ENCODE measurements around the gene CAPN9. TPM values are rescaled to one million over a fixed set of nuclear protein-coding genes. Genes with fewer than 3 reads are reported as not detected.

The CAPN9 gene
- total and polyA plus RNA-seq, 2 donors, result 0.19 to 0.46 TPM

- Histone ChIP-seq H3K36me3 (ENCODE audit: control insufficient read depth in 2 of 2, insufficient read depth in 2 of 2, low read length in 1 of 2) (no peaks in the 10 kb centered on the region), H3K4me1 (ENCODE audit: control insufficient read depth in 2 of 2, insufficient read depth in 2 of 2, low read length in 2 of 2) (no peaks in the 10 kb centered on the region), H3K27me3 (ENCODE audit: control insufficient read depth in 2 of 2, insufficient read depth in 1 of 2, low read length in 1 of 2) (no peaks in the 10 kb centered on the region), H3K27ac (ENCODE audit: low read depth in 1 of 2, low read length in 1 of 2) (no peak overlapping the region), H3K9me3 (ENCODE audit: control insufficient read depth in 2 of 2, insufficient read depth in 1 of 2, low read length in 1 of 2) (no peaks in the 10 kb centered on the region), H3K4me3 (ENCODE audit: low read length in 2 of 2) (no peak overlapping the region)
- no peak for DNase-seq (ENCODE audit: low read depth in 6 of 9, low spot score in 9 of 9)
- 97% methylated on average over 2 of the region's 2 CpGs for WGBS
Observed at GRCh38 chr1:230812568-230812967, 65.4 kb downstream of the CAPN9 start.

- Histone ChIP-seq H3K4me3 (ENCODE audit: low read length in 2 of 2) (no peak overlapping the region), H3K9me3 (ENCODE audit: control insufficient read depth in 2 of 2, insufficient read depth in 1 of 2, low read length in 1 of 2) (no peaks in the 10 kb centered on the region), H3K27ac (ENCODE audit: low read depth in 1 of 2, low read length in 1 of 2) (no peak overlapping the region), H3K36me3 (ENCODE audit: control insufficient read depth in 2 of 2, insufficient read depth in 2 of 2, low read length in 1 of 2) (no peaks in the 10 kb centered on the region), H3K4me1 (ENCODE audit: control insufficient read depth in 2 of 2, insufficient read depth in 2 of 2, low read length in 2 of 2) (no peaks in the 10 kb centered on the region), H3K27me3 (ENCODE audit: control insufficient read depth in 2 of 2, insufficient read depth in 1 of 2, low read length in 1 of 2) (no peaks in the 10 kb centered on the region)
- 82% methylated on average over 3 of the region's 3 CpGs for WGBS
- DNase-seq (ENCODE audit: low read depth in 6 of 9, low spot score in 9 of 9), result no peak
Observed at GRCh38 chr1:230814949-230815692, 67.9 kb downstream of the CAPN9 start.

GRCh38 chr1:230816018-230816417 is 68.8 kb downstream of the CAPN9 start:
- Histone ChIP-seq H3K4me1 (ENCODE audit: control insufficient read depth in 2 of 2, insufficient read depth in 2 of 2, low read length in 2 of 2) (no peaks in the 10 kb centered on the region), H3K27ac (ENCODE audit: low read depth in 1 of 2, low read length in 1 of 2) (no peak overlapping the region), H3K36me3 (ENCODE audit: control insufficient read depth in 2 of 2, insufficient read depth in 2 of 2, low read length in 1 of 2) (no peaks in the 10 kb centered on the region), H3K4me3 (ENCODE audit: low read length in 2 of 2) (no peak overlapping the region), H3K9me3 (ENCODE audit: control insufficient read depth in 2 of 2, insufficient read depth in 1 of 2, low read length in 1 of 2) (no peaks in the 10 kb centered on the region), H3K27me3 (ENCODE audit: control insufficient read depth in 2 of 2, insufficient read depth in 1 of 2, low read length in 1 of 2) (no peaks in the 10 kb centered on the region)
- no peak for DNase-seq (ENCODE audit: low read depth in 6 of 9, low spot score in 9 of 9)

- DNase-seq (ENCODE audit: low read depth in 6 of 9, low spot score in 9 of 9), result no peak
- 98% methylated on average over 1 of the region's 1 CpG for WGBS
Observed at GRCh38 chr1:230818367-230818766, 71.2 kb downstream of the CAPN9 start.

GRCh38 chr1:230818901-230819300 is 71.7 kb downstream of the CAPN9 start:
- 96% methylated on average over 6 of the region's 6 CpGs for WGBS
- no peak for DNase-seq (ENCODE audit: low read depth in 6 of 9, low spot score in 9 of 9)

More at GRCh38 chr1:230818367-230818766, 71.2 kb downstream of the CAPN9 start:
- Histone ChIP-seq H3K27ac (ENCODE audit: low read depth in 1 of 2, low read length in 1 of 2) (no peak overlapping the region), H3K27me3 (ENCODE audit: control insufficient read depth in 2 of 2, insufficient read depth in 1 of 2, low read length in 1 of 2) (no peaks in the 10 kb centered on the region), H3K36me3 (ENCODE audit: control insufficient read depth in 2 of 2, insufficient read depth in 2 of 2, low read length in 1 of 2) (no peaks in the 10 kb centered on the region), H3K9me3 (ENCODE audit: control insufficient read depth in 2 of 2, insufficient read depth in 1 of 2, low read length in 1 of 2) (no peaks in the 10 kb centered on the region), H3K4me3 (ENCODE audit: low read length in 2 of 2) (no peak overlapping the region), H3K4me1 (ENCODE audit: control insufficient read depth in 2 of 2, insufficient read depth in 2 of 2, low read length in 2 of 2) (no peaks in the 10 kb centered on the region)

GRCh38 chr1:230819976-230820375 is 72.8 kb downstream of the CAPN9 start:
- no peak for DNase-seq (ENCODE audit: low read depth in 6 of 9, low spot score in 9 of 9)
- Histone ChIP-seq H3K4me3 (ENCODE audit: low read length in 2 of 2) (no peak overlapping the region), H3K4me1 (ENCODE audit: control insufficient read depth in 2 of 2, insufficient read depth in 2 of 2, low read length in 2 of 2) (peaks cover 0 to 3% of the 10 kb centered on the region in 2 donors), H3K27me3 (ENCODE audit: control insufficient read depth in 2 of 2, insufficient read depth in 1 of 2, low read length in 1 of 2) (no peaks in the 10 kb centered on the region), H3K36me3 (ENCODE audit: control insufficient read depth in 2 of 2, insufficient read depth in 2 of 2, low read length in 1 of 2) (no peaks in the 10 kb centered on the region), H3K9me3 (ENCODE audit: control insufficient read depth in 2 of 2, insufficient read depth in 1 of 2, low read length in 1 of 2) (no peaks in the 10 kb centered on the region), H3K27ac (ENCODE audit: low read depth in 1 of 2, low read length in 1 of 2) (no peak overlapping the region)
- WGBS, result 96% methylated on average over 4 of the region's 4 CpGs

More at GRCh38 chr1:230818901-230819300, 71.7 kb downstream of the CAPN9 start:
- Histone ChIP-seq H3K27me3 (ENCODE audit: control insufficient read depth in 2 of 2, insufficient read depth in 1 of 2, low read length in 1 of 2) (no peaks in the 10 kb centered on the region), H3K36me3 (ENCODE audit: control insufficient read depth in 2 of 2, insufficient read depth in 2 of 2, low read length in 1 of 2) (no peaks in the 10 kb centered on the region), H3K9me3 (ENCODE audit: control insufficient read depth in 2 of 2, insufficient read depth in 1 of 2, low read length in 1 of 2) (no peaks in the 10 kb centered on the region), H3K4me3 (ENCODE audit: low read length in 2 of 2) (no peak overlapping the region), H3K4me1 (ENCODE audit: control insufficient read depth in 2 of 2, insufficient read depth in 2 of 2, low read length in 2 of 2) (peaks cover 0 to under 1% of the 10 kb centered on the region in 2 donors), H3K27ac (ENCODE audit: low read depth in 1 of 2, low read length in 1 of 2) (no peak overlapping the region)

GRCh38 chr1:230820568-230820967 is 73.4 kb downstream of the CAPN9 start:
- Histone ChIP-seq H3K9me3 (ENCODE audit: control insufficient read depth in 2 of 2, insufficient read depth in 1 of 2, low read length in 1 of 2) (no peaks in the 10 kb centered on the region), H3K27me3 (ENCODE audit: control insufficient read depth in 2 of 2, insufficient read depth in 1 of 2, low read length in 1 of 2) (no peaks in the 10 kb centered on the region), H3K27ac (ENCODE audit: low read depth in 1 of 2, low read length in 1 of 2) (no peak overlapping the region), H3K4me1 (ENCODE audit: control insufficient read depth in 2 of 2, insufficient read depth in 2 of 2, low read length in 2 of 2) (peaks cover 0 to 3% of the 10 kb centered on the region in 2 donors), H3K36me3 (ENCODE audit: control insufficient read depth in 2 of 2, insufficient read depth in 2 of 2, low read length in 1 of 2) (no peaks in the 10 kb centered on the region), H3K4me3 (ENCODE audit: low read length in 2 of 2) (no peak overlapping the region)
- no peak for DNase-seq (ENCODE audit: low read depth in 6 of 9, low spot score in 9 of 9)
- 90% methylated on average over 4 of the region's 4 CpGs for WGBS

- DNase-seq (ENCODE audit: low read depth in 6 of 9, low spot score in 9 of 9), result no peak
- Histone ChIP-seq H3K4me1 (ENCODE audit: control insufficient read depth in 2 of 2, insufficient read depth in 2 of 2, low read length in 2 of 2) (peaks cover 0 to 3% of the 10 kb centered on the region in 2 donors), H3K9me3 (ENCODE audit: control insufficient read depth in 2 of 2, insufficient read depth in 1 of 2, low read length in 1 of 2) (no peaks in the 10 kb centered on the region), H3K36me3 (ENCODE audit: control insufficient read depth in 2 of 2, insufficient read depth in 2 of 2, low read length in 1 of 2) (no peaks in the 10 kb centered on the region), H3K4me3 (ENCODE audit: low read length in 2 of 2) (no peak overlapping the region), H3K27ac (ENCODE audit: low read depth in 1 of 2, low read length in 1 of 2) (no peak overlapping the region), H3K27me3 (ENCODE audit: control insufficient read depth in 2 of 2, insufficient read depth in 1 of 2, low read length in 1 of 2) (no peaks in the 10 kb centered on the region)
- 84% methylated on average over 4 of the region's 4 CpGs for WGBS
Observed at GRCh38 chr1:230821346-230821745, 74.2 kb downstream of the CAPN9 start.

GRCh38 chr1:230822092-230822581 is 74.9 kb downstream of the CAPN9 start:
- WGBS, result 86% methylated on average over 13 of the region's 13 CpGs
- DNase-seq (ENCODE audit: low read depth in 6 of 9, low spot score in 9 of 9), result no peak
- no peaks in the 10 kb centered on the region for H3K36me3 ChIP-seq (ENCODE audit: control insufficient read depth in 2 of 2, insufficient read depth in 2 of 2, low read length in 1 of 2)
- H3K27ac ChIP-seq (ENCODE audit: low read depth in 1 of 2, low read length in 1 of 2), result no peak overlapping the region
- no peaks in the 10 kb centered on the region for H3K9me3 ChIP-seq (ENCODE audit: control insufficient read depth in 2 of 2, insufficient read depth in 1 of 2, low read length in 1 of 2)
- peaks cover 0 to 3% of the 10 kb centered on the region in 2 donors for H3K4me1 ChIP-seq (ENCODE audit: control insufficient read depth in 2 of 2, insufficient read depth in 2 of 2, low read length in 2 of 2)
- H3K4me3 ChIP-seq (ENCODE audit: low read length in 2 of 2), result no peak overlapping the region
- H3K27me3 ChIP-seq (ENCODE audit: control insufficient read depth in 2 of 2, insufficient read depth in 1 of 2, low read length in 1 of 2), result no peaks in the 10 kb centered on the region
